Spleen (tissue), 7 donors: ENCODE measurements around the gene TPH1.

Experiments
- POLR2A ChIP-seq, 3 donors: fragments of 450-650 bp; IDR thresholded peaks; one replicate each; pipeline ENCODE4 v1.5.1; 2017; ENCODE audit warnings: antibody characterized with exemption in 3 of 3, mild to moderate bottlenecking in 1 of 3
- POLR2AphosphoS5 ChIP-seq, 3 donors: sonication (generic); formaldehyde crosslinking; IDR thresholded peaks; one replicate each; pipeline ENCODE4 v1.5.1; 2017; ENCODE audit warnings: antibody characterized with exemption in 3 of 3
- TF ChIP-seq, protein P1 (sequence below), 11 experiments: fragments of 200-600 bp in 7 of 11; fragments of 450-650 bp in 4 of 11; sonication (generic) in 4 of 11; IDR thresholded peaks in 8 of 11; conservative IDR thresholded peaks in 3 of 11; 1 replicate in 7 of 11; 2 replicates in 4 of 11; pipeline versions ENCODE4 v1.4.0 to v1.8.0; 2016 to 2021; ENCODE audit warnings: antibody characterized with exemption in 11 of 11, inconsistent platforms in 4 of 11, mild to moderate bottlenecking in 1 of 11
- donor health status: DM: no; HTN: no; CAD: no; lungs with moderate emphysema.
- donor health status: DM: no; HTN: no; CAD: no.
- donor health status: DM: no; HTN: no; CAD: no.

DNA sequence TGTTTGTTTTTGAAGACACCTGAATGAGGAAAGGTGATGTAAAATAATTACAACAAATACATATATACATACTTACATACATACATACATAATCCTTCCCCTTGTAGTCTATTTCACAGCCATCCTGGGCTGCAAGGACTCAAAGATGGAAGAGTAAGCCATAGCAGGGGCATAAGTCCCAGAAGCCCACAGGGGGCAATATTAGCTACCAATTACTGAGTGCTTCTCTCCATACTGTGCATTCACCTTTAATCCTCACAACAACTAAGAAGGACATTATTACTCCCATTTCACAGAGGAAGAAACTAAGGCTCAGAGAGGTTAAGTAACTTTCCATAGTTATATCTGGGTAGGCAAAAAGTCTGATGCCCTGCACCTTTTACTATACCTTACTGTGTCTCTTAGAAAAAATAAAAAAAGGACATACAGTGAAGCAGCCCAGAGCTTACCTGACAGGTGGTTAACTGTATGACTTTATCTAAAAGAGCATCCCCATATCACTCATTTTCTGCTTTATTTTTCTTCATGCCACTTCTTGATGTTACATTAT is 35.9 kb downstream of the TPH1 start:
- TF ChIP-seq, protein P1, sequence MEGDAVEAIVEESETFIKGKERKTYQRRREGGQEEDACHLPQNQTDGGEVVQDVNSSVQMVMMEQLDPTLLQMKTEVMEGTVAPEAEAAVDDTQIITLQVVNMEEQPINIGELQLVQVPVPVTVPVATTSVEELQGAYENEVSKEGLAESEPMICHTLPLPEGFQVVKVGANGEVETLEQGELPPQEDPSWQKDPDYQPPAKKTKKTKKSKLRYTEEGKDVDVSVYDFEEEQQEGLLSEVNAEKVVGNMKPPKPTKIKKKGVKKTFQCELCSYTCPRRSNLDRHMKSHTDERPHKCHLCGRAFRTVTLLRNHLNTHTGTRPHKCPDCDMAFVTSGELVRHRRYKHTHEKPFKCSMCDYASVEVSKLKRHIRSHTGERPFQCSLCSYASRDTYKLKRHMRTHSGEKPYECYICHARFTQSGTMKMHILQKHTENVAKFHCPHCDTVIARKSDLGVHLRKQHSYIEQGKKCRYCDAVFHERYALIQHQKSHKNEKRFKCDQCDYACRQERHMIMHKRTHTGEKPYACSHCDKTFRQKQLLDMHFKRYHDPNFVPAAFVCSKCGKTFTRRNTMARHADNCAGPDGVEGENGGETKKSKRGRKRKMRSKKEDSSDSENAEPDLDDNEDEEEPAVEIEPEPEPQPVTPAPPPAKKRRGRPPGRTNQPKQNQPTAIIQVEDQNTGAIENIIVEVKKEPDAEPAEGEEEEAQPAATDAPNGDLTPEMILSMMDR (IDR thresholded peaks at IDR 0.05 in 8 of 11, conservative IDR thresholded peaks at IDR 0.05 in 3 of 11): no peak
- no peak for TF ChIP-seq POLR2A (IDR thresholded peaks at IDR 0.05)
- no peak for TF ChIP-seq POLR2AphosphoS5 (IDR thresholded peaks at IDR 0.05)
